ENCODE measurements around the gene MMEL1.
"Not testable (repeated sequence)": the region's sequence is repeated elsewhere in the genome, so short reads cannot be mapped to it uniquely, and the experiment has no call there.

Gene MMEL1

GRCh38 chr1:2628191-2628932 is 4.5 kb downstream of the MMEL1 start:
- no peak for DNase-seq (ENCODE audit: low read depth in 2 of 2)

- DNase-seq (ENCODE audit: low read depth in 2 of 2), result no peak
These were observed 5.1 kb downstream of the MMEL1 start for GRCh38 chr1:2627746-2628145.

DNA sequence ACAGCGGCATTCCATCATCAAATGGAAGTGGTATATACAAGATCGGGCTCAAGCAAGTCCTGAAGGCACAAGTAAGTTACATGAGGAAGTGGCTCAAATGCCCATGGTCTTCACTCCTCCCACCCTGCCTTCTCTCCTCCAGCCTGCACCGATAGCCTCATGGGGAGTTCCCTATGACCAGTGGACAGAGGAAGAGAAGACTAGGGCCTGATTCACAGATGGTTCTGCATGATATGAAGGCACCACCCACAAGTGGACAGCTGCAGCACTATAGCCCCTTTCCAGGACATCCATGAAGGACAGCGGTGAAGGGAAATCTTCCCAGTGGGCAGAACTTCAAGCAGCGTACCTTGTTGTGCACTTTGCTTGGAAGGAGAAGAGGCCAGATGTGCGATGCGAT is 7.1 kb downstream of the MMEL1 start:
- not testable (repeated sequence) for DNase-seq (ENCODE audit: low read depth in 2 of 2)

DNA sequence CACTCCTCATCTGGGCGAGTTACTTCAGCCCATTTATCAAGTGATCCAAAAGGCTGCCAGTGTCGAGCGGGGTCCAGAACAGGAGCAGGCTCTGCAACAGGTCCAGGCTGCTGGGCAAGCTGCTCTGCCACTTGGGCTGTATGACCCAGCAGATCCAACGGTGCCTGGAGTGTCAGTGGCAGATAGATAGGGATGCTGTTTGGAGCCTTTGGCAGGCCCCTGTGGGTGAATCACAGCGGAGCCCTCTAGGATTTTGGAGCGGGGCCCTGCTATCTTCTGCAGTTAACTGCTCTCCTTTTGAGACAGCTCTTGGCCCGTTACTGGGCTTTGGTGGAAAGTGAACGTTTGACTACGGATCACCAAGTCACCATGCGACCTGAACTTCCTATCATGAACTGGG is 7.5 kb downstream of the MMEL1 start:
- no peak for DNase-seq (ENCODE audit: low read depth in 2 of 2)

GRCh38 chr1:2624735-2625300 is 8.0 kb downstream of the MMEL1 start:
- DNase-seq (ENCODE audit: low read depth in 2 of 2), result no peak

DNA sequence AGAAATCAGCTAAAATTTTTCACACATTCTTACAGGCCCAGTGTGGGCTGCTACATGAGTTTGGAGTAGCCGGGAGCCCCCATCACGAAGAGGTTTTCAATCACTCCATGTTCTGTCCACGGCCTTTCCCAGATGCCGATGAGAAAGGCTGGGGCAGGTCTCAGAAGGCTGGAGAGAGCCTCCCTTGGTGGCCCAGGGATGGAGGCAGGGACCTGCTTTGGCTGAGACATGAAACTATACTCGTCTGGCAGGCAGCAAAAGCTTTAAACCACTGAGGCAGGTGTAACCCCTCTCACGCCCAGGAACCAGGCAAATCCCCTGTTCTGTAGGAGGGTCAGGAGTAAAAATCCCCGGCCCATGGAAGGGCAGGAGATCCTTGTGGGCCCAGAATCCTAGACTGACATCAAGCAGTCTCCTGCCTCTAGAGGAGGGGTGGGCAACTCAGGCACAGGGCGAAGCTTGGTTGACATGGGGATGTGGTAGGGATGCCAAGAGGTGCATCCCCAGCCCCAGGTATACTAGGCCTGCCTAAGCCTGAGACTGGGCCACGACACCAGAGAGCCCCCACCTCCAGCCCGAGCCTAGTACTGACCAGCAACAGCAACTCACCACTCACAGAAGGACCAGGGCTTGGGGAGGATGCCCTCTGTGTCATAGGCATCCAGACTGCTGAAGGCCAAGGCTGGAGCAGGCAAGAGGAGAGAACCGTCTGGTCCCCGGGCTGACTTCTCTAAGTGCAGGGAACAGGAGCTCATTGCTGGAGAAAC is 9.1 kb downstream of the MMEL1 start:
- no peak for DNase-seq (ENCODE audit: low read depth in 2 of 2)

GRCh38 chr1:2617971-2618470 is 14.8 kb downstream of the MMEL1 start:
- no peak for DNase-seq (ENCODE audit: low read depth in 2 of 2)

DNA sequence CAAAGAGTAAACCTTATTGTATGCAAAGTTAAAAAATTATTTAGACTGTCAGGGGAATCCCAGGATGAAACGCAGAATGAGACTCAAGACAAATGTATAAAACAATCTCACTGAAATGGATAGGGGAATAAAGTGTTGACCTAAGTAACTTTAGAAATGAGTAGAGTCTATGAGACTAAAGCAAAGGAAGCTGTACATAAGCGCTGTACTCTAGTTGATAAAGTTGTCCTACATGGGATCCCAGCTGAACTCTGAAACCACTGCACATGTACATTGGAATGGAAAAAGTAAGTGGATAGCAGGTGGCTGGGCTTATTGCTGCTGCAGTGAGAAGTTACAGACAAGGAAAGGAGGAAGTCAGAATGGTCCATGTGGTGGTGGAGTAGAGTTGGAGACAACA is 18.7 kb downstream of the MMEL1 start:
- DNase-seq (ENCODE audit: low read depth in 2 of 2), result no peak

DNA sequence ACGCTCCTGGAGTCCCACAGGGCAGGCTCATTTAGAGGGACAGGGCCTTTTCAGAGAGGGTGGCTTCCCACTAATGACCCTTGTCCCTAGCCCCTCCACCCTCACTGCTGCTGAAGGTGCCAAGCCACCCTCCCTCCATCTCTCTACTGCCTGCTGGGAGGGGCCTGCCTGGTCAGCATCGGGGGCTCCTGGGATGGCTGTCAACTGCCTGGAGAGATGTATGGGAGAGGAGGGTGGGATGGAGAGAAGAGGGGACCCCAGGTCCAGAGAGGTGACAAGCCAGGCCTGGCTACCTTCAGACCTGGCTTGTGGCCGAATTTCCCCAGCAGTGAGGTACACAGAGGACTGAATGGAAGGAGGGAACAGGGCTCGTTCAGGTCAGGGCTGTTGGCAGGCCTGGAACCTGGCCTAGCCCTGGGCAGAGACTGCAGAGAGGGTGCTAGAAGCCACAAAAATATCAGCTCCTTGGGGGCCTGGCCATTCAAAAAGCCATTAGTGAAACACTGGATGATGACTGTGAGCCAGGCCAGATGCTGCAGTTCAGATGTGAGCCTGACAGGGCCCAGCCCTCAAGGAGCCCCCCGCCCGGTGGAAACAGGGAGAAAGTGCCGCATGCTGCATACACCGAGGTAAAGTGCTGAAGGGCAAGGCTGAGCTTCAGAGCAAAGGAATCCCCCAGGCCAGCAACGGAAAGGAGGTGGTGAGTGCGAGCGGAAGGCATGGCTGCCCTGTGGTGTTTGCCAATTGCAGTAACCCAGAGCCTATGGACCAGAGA is 20.0 kb downstream of the MMEL1 start:
- no peak for DNase-seq (ENCODE audit: low read depth in 2 of 2)

- DNase-seq (ENCODE audit: low read depth in 2 of 2), result no peak
These were observed 21.0 kb downstream of the MMEL1 start for GRCh38 chr1:2611621-2612437.

DNA sequence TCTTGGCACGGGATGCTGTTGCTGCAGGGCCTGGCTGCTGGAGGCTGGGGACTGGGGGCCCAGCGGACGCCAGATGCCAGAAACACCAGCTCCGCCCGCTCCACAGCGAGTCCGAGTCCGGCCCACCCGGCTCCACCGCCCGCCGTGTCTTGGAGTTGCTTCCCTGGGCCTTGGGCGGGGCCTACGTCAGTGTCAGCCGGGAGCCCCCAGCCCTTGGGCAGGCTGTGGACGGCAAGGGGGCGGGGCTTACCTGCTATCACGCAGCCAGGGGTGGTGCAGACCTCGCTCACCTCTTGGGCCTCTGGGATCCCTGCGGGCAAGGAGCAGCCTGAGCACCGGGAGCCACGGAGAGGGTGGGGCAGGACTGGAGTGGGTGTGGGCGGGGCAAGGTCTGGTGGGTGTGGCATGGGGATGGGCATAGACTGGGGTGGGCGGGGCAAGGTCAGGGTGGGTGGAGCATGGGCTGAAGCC is 21.8 kb downstream of the MMEL1 start:
- DNase-seq (ENCODE audit: low read depth in 2 of 2), result peak in 1 of 2 donors; percentile 25

DNA sequence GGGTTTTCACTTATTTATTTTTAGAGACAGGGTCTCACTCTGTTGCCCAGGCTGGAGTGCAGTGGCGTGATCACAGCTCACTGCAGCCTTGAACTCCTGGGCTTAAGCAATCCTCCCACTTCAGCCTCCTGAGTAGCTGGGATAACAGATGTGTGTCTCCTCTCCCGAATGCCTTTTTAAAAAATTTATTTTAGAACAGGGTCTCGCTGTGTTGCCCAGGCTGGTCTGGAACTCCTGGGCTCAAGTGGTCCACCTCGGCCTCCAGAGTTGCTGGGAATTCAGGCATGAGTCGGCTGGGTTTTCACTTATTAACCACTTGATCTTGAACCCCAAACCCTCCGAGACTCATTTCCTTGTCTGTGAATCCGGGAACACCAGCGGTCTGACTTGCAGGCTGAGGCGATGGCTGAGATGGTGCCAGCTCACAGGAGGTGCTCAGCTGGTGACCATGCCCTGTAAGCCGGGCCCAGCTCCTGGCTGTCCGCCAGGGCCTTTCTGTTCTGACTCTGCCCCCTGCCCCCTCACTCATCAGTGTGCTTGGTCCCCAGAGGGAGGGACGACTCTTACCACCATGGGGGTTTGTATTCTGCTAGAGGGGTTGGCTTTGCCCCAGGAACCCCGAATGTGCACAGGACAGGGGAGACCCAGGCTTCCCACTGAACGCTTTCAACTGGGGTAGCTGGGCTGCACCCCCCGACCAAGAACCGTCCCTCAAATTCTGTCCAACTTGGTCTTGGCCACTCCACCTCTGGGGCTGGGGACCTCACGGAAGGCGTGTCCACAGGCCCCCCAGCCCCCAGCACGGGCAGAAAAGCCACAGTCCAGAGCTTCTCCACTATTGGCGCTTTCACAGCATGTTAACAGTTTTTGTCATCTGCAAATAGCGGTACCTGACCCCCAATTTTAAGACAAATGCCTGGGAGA is 22.5 kb downstream of the MMEL1 start:
- no peak for DNase-seq (ENCODE audit: low read depth in 2 of 2)

GRCh38 chr1:2609319-2610035 is 23.3 kb downstream of the MMEL1 start:
- DNase-seq (ENCODE audit: low read depth in 2 of 2), result no peak

- DNase-seq (ENCODE audit: low read depth in 2 of 2), result no peak
These were observed 25.1 kb downstream of the MMEL1 start for GRCh38 chr1:2607641-2608091.

DNA sequence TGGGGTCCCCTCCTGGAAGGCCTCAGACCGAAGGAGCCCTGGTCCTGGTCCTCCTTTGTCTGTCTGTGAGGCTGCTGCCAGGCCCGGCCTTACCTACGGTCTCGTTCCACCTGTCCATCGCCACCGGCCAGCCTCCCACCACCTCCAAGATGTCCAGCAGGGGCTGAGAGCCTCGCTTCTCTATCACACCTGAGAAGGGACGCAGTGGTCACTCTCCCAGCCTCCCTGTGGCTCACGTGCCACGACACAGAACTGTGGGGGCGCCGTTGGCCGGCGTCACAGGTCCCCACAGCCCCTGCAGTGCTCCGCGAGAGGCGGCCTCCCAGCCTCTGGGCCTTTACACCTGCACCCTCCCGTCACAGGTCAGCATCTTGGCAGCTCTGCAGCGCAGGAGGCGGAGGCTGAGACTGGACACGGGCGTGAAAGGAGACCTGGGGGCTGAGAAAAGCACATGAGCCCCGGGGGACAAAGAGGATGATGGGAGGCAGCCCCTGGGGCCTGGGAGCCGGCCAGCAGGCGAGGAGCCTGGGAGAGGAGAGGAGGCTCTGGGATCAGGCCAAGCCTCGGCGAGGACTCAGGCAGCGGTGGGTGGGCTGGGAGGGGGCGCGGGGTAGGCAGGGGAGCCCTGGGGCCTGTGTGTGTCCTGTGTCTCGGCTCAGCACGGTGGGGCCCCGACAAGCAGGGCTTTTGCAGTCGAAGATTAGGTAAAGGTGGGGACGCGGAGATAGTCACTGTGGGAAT is 25.8 kb downstream of the MMEL1 start:
- DNase-seq (ENCODE audit: low read depth in 2 of 2), result no peak

DNA sequence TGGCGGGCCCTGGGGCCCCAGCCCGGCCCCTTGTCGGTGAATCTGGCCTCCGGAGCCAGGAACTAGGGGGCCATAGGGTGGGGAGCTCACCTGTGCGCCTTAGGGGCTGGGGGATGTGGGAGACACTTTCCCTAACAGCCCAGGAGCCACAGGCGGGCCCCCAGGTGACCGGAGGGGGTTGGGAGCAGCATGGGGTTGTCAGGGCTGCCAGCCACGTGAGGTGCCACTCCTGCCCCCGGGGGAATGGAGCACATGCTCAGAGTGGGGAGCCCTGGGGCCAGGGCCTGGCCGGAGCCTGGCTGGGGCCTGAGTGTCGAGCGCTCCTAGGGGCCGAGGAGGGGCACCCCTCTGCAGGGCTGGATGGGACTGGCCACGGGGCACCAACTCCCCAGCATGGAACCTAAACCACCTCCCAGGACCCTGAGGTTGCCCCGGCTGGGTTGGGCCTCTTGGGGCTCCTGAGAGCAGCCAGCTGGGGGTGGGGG is 26.4 kb downstream of the MMEL1 start:
- DNase-seq (ENCODE audit: low read depth in 2 of 2), result no peak

DNA sequence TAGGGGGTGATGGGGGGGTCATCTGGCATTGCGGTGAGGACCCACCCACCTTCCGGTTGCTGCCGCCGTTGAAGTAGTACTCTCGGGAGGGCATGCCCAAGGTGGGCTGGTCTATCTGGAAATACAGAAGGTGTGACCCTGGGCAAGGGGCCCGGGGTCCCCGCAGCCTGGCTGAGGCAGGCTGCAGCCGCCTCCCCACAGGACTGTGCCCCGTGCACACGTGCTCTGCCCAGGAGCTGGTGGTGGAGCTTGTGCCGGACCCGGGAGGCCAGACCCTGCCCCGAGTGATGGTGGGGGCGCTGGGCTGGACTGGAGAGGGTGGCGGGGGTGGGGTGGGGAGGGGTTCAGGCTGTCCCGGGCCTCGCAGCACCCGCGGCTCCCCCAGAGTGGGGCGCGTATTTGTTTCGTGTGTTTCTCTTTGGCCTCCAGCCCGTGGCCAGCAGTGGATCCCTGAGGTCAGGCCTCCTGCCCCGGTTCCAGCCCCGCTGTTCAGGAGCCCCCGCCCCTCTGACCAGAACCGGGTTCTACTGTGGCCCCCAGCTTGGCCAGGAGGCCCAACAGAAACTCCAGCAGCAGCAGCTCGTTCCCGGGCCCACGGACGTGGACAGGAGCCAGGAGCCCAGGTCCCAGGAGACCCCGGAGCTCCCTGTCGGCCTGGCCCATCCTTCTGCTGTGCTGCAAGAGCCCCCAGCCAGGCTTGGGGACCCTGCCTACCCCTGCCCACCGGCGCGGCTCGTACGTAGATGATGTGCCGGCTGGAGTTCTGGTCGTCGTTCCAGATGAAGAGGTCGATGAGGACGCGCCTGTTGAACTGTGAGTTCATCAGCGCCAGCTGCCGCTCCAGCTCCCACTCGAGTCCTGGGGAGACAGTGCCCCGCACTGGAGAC is 27.1 kb downstream of the MMEL1 start:
- DNase-seq (ENCODE audit: low read depth in 2 of 2), result no peak

Measured in stimulated activated CD4-positive, alpha-beta T cell treated with anti-CD3 and anti-CD28 coated beads, Interleukin-15, amount 100 ng/mL, for 48 hours (primary cell).